OCI-LY7 (cell line): Measurements from ENCODE around the gene ROBO1. TPM values are rescaled to one million over a fixed set of nuclear protein-coding genes. Genes with fewer than 3 reads are reported as not detected.

Experiments used
- BruUV-seq: library from RNA; stranded (reverse); fragments of 400-500 nt; replicated peaks from 2 replicates; lab custom pipeline; 2021; lab: Mats Ljungman, UMichigan
- CTCF ChIA-PET: fragments of 300-600 bp; sonication (Branson Sonifier 250); formaldehyde crosslinking; loops from one replicate; lab custom pipeline; 2022; ENCODE audit warnings: antibody characterized with exemption; ENCODE audit not compliant: unreplicated experiment; lab: Charles Lee
- POLR2A ChIA-PET: fragments of 300-600 bp; sonication (Branson Sonifier 250); formaldehyde crosslinking; loops from one replicate; lab custom pipeline; 2022; ENCODE audit warnings: antibody characterized with exemption; lab: Charles Lee
- DNase-seq: peaks from one replicate; pipeline ENCODE4 v3.0.0-alpha.2; 2015; ENCODE audit warnings: low spot score
- H2AFZ ChIP-seq: fragments of 200-600 bp; sonication (generic), shearing (Covaris generic); 2 replicates; pipeline ENCODE4 v1.6.1; 2014; ENCODE audit warnings: mild to moderate bottlenecking, antibody characterized with exemption, low read length, moderate library complexity
- H3K27ac ChIP-seq: fragments of 200-600 bp; sonication (generic); 2 replicates; pipeline ENCODE4 v1.5.1; 2014; ENCODE audit warnings: mixed run types, low read depth, mild to moderate bottlenecking, moderate library complexity, low read length, inconsistent platforms; ENCODE audit not compliant: poor library complexity, severe bottlenecking
- H3K36me3 ChIP-seq: fragments of 200-600 bp; sonication (generic); 2 replicates; pipeline ENCODE4 v1.6.1; 2014; ENCODE audit warnings: mild to moderate bottlenecking, antibody characterized with exemption, low read length, moderate library complexity, mixed read lengths; ENCODE audit not compliant: insufficient read depth
- H3K4me1 ChIP-seq: fragments of 200-600 bp; sonication (generic); 2 replicates; pipeline ENCODE4 v1.5.1; 2014; ENCODE audit warnings: mild to moderate bottlenecking, low read length; ENCODE audit not compliant: insufficient read depth, poor library complexity, severe bottlenecking
- H3K4me2 ChIP-seq: fragments of 200-600 bp; sonication (generic); 2 replicates; pipeline ENCODE4 v1.6.1; 2014; ENCODE audit warnings: mild to moderate bottlenecking, low read length
- H3K4me3 ChIP-seq: fragments of 200-600 bp; sonication (generic); 2 replicates; pipeline ENCODE4 v1.5.1; 2014; ENCODE audit warnings: mild to moderate bottlenecking, low read depth, low read length; ENCODE audit not compliant: poor library complexity, severe bottlenecking
- H3K79me2 ChIP-seq: fragments of 200-600 bp; sonication (generic); 2 replicates; pipeline ENCODE4 v1.6.1; 2016; ENCODE audit warnings: low read depth, mild to moderate bottlenecking, low read length, moderate library complexity, mixed read lengths; ENCODE audit not compliant: insufficient read depth
- H3K9me2 ChIP-seq: fragments of 200-600 bp; sonication (generic); 2 replicates; pipeline ENCODE4 v1.6.1; 2016; ENCODE audit warnings: mild to moderate bottlenecking, low read length, mixed read lengths; ENCODE audit not compliant: insufficient read depth
- H3K9me3 ChIP-seq: fragments of 200-600 bp; sonication (generic); 2 replicates; pipeline ENCODE4 v1.6.1; 2014; ENCODE audit warnings: mild to moderate bottlenecking, mixed run types, low read length, mixed read lengths
- H4K20me1 ChIP-seq: fragments of 200-600 bp; sonication (generic); 2 replicates; pipeline ENCODE4 v1.6.1; 2014; ENCODE audit warnings: mild to moderate bottlenecking, antibody characterized with exemption, low read length, moderate library complexity, mixed read lengths; ENCODE audit not compliant: insufficient read depth
- EZH2phosphoT487 ChIP-seq: fragments of 200-600 bp; sonication (generic); IDR thresholded peaks from 2 replicates; pipeline ENCODE4 v1.6.1; 2018; ENCODE audit warnings: low read depth, borderline replicate concordance, mild to moderate bottlenecking, mixed run types, antibody characterized with exemption, low read length, moderate library complexity, mixed read lengths
- intact Hi-C: fragments of 100-400 bp; cut with micrococcal nuclease; formaldehyde crosslinking; loops from one replicate; pipeline ENCODE4 v1.10.0; 2022; ENCODE audit not compliant: unreplicated experiment
- total RNA-seq, 2 experiments: library from RNA; depleted of rRNA in 1 of 2; stranded (reverse); fragments of >200 nt in 1 of 2; shearing (Covaris generic) in 1 of 2; gene quantifications; 2 replicates each; pipeline ENCODE4 v1.2.3, GENCODE V29; 2014 to 2022
- TF ChIP-seq, protein P1 (sequence below): fragments of 200-600 bp; sonication (generic); conservative IDR thresholded peaks from 2 replicates; pipeline ENCODE4 v1.5.1; 2014; ENCODE audit warnings: mild to moderate bottlenecking, antibody characterized with exemption, low read length, moderate library complexity, mixed read lengths

Gene ROBO1
- total RNA-seq, 2 experiments from 2014 or later = not detected

DNA sequence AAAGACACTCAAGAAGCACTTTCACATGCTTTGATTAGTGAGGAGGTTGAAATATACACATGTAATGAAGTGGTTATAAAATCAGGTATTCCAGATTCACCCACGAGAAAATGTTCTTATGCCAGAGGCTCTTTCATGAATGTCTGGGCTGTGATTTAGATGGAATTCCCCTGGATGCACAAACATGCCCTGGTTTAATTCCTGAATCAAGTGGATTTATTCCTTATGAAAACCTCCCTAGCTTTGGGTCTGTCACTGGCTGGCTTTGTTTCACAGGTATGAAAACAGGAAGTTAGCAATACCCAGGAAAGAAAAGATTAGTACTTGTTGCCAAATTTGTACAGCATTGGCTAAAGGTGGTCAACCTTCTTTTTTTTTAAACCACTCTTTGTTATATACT, 1123.0 kb downstream of the ROBO1 start:
- no peak overlapping the region for H2AFZ ChIP-seq
- CTCF ChIA-PET = no interaction called here
- no peaks in the 10 kb centered on the region for H4K20me1 ChIP-seq
- H3K9me3 ChIP-seq = no peaks in the 10 kb centered on the region
- no peaks in the 10 kb centered on the region for H3K79me2 ChIP-seq
- no peaks in the 10 kb centered on the region for H3K9me2 ChIP-seq
- no peak overlapping the region for H3K4me3 ChIP-seq
- POLR2A ChIA-PET = no interaction called here
- no TSS peak for BruUV-seq
- intact Hi-C loops = loop anchor here (10.0 kb wide), 1 partner anchor 1320 kb away; no protein-coding TSS in a partner anchor
- H3K4me2 ChIP-seq = no peak overlapping the region
- no peak for DNase-seq
- no peak overlapping the region for H3K27ac ChIP-seq
- H3K4me1 ChIP-seq = no peaks in the 10 kb centered on the region
- H3K36me3 ChIP-seq = no peaks in the 10 kb centered on the region
- TF ChIP-seq, protein P1, sequence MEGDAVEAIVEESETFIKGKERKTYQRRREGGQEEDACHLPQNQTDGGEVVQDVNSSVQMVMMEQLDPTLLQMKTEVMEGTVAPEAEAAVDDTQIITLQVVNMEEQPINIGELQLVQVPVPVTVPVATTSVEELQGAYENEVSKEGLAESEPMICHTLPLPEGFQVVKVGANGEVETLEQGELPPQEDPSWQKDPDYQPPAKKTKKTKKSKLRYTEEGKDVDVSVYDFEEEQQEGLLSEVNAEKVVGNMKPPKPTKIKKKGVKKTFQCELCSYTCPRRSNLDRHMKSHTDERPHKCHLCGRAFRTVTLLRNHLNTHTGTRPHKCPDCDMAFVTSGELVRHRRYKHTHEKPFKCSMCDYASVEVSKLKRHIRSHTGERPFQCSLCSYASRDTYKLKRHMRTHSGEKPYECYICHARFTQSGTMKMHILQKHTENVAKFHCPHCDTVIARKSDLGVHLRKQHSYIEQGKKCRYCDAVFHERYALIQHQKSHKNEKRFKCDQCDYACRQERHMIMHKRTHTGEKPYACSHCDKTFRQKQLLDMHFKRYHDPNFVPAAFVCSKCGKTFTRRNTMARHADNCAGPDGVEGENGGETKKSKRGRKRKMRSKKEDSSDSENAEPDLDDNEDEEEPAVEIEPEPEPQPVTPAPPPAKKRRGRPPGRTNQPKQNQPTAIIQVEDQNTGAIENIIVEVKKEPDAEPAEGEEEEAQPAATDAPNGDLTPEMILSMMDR = no peak
- TF ChIP-seq EZH2phosphoT487 = no peak

DNA sequence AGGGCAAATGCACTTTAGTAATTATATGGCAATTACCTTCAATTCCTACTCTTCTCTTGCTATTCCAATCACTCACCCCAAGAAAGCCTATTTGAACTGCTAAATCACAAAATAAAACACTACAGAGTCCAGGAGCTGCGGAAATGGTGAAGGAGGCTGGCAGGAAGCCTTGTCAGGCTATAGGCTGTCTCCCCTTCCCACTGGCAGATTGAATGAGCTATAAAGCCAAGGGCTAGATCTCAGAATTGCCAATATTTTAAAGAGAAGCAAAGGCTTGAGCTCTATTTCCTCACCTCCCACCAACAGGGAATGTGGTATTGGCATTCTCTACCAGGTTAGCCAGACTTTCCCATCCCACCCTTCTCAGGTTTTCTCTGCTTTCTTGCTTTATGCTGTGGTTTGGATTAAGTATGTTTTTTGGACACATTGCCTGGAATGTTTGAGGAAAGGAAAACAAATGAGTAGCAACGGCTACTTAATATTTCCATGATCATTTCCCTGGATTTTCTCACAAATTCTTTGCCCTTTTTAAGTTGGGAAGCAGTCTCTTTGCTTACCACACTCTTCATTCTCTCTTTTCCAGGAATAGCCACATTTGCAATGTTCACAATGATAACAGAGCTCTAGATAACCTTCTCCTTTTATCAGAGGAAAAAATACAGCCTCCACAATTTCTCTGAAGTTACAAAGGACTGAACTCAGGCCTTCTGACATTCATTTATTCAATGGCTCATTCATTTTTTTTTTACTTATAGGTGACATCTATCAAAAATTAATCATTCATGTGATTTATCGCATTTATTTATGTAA, 1125.4 kb downstream of the ROBO1 start:
- Histone ChIP-seq H3K27ac (no peak overlapping the region), H2AFZ (no peak overlapping the region), H3K4me1 (no peaks in the 10 kb centered on the region), H3K4me3 (no peak overlapping the region), H3K9me3 (no peaks in the 10 kb centered on the region), H3K36me3 (no peaks in the 10 kb centered on the region), H3K9me2 (no peaks in the 10 kb centered on the region), H3K4me2 (no peak overlapping the region), H3K79me2 (no peaks in the 10 kb centered on the region), H4K20me1 (no peaks in the 10 kb centered on the region)
- POLR2A ChIA-PET = interaction anchor here (1.8 kb wide), 1 partner anchor 10 kb away, joined by 4 read pairs; no protein-coding TSS in a partner anchor
- TF ChIP-seq EZH2phosphoT487 = no peak
- TF ChIP-seq, protein P1 = no peak
- CTCF ChIA-PET = no interaction called here
- DNase-seq = no peak
- BruUV-seq = no TSS peak
- intact Hi-C loops = loop anchor here (10.0 kb wide), 1 partner anchor 1318 kb away; no protein-coding TSS in a partner anchor

DNA sequence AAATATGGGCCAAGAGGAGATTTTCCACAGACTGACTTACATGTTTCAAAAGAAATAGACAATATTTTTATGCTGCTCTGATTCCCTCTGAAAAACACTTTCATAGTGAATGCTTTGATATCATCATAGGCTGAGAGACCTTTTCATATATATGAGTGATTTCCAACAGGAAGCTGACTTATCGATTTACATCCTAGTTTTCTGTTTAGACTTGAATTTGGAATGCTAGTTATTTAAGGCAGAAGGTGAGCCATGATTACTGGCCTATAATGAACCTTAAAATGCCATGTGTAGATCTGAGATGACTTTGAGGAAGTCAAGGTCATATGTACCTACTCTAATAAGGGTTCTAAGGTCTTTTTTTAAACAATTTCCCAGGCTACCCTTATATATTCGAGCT, 1126.1 kb downstream of the ROBO1 start:
- Histone ChIP-seq H3K4me2 (no peak overlapping the region), H2AFZ (no peak overlapping the region), H3K79me2 (no peaks in the 10 kb centered on the region), H3K36me3 (no peaks in the 10 kb centered on the region), H3K4me3 (no peak overlapping the region), H3K27ac (no peak overlapping the region), H3K9me2 (no peaks in the 10 kb centered on the region), H3K4me1 (no peaks in the 10 kb centered on the region), H3K9me3 (no peaks in the 10 kb centered on the region), H4K20me1 (no peaks in the 10 kb centered on the region)
- no peak for DNase-seq
- CTCF ChIA-PET = no interaction called here
- no peak for TF ChIP-seq EZH2phosphoT487
- TF ChIP-seq, protein P1 = no peak
- intact Hi-C loops = loop anchor here (10.0 kb wide), 1 partner anchor 1317 kb away; no protein-coding TSS in a partner anchor
- BruUV-seq = no TSS peak
- POLR2A ChIA-PET = no interaction called here
